Testis (tissue), 3 donors: ENCODE data around the gene CHPF. TPM values are rescaled to one million over a fixed set of nuclear protein-coding genes. Genes with fewer than 3 reads are reported as not detected.

Experiments
- DNase-seq: peaks from one replicate; pipeline ENCODE4 v3.0.0-alpha.2; 2019
- H3K27ac ChIP-seq, 2 donors: fragments of 200-600 bp; sonication (generic); one replicate each; pipeline ENCODE4 v1.5.1; 2019
- H3K27me3 ChIP-seq: fragments of 200-600 bp; sonication (generic); one replicate; pipeline ENCODE4 v1.5.1; 2019
- H3K36me3 ChIP-seq: fragments of 200-600 bp; sonication (generic); one replicate; pipeline ENCODE4 v1.5.1; 2017; ENCODE audit warnings: low read depth; ENCODE audit errors: missing control alignments
- H3K4me1 ChIP-seq: fragments of 200-600 bp; sonication (generic); one replicate; pipeline ENCODE4 v1.5.1; 2019
- H3K4me3 ChIP-seq, 2 donors: fragments of 200-600 bp; sonication (generic); one replicate each; pipeline ENCODE4 v1.5.1; 2017 to 2019
- H3K9me3 ChIP-seq: fragments of 200-600 bp; sonication (generic); one replicate; pipeline ENCODE4 v1.5.1; 2017
- POLR2A ChIP-seq: fragments of 450-650 bp; IDR thresholded peaks from one replicate; pipeline ENCODE4 v1.6.1; 2017; ENCODE audit warnings: antibody characterized with exemption, mild to moderate bottlenecking, moderate library complexity
- WGBS, 2 donors: methylation state at CpG; one replicate each; pipeline ENCODE4 v1.1.5; 2018; 5-methylcytosine and 5-hydroxymethylcytosine counted together
- intact Hi-C: fragments of 100-400 bp; cut with DNase I; formaldehyde crosslinking; loops from one replicate; pipeline ENCODE4 v1.15.1; 2023; ENCODE audit warnings: low total_unique reads
- polyA plus RNA-seq: library from polyadenylated mRNA; stranded (reverse); fragments of 350-450 nt; fragmentation: Illumina TruSeq; extraction: RNeasy Lipid Tissue Mini Kit (QIAGEN cat#74804); gene quantifications from one replicate; pipeline ENCODE4 v1.2.3, GENCODE V29; 2014; ENCODE audit warnings: low read depth, low replicate concordance; ENCODE audit not compliant: insufficient read depth
- total RNA-seq, 2 donors: library from RNA; depleted of rRNA; stranded (reverse); fragments of >200 nt; gene quantifications; one replicate each; pipeline ENCODE4 v1.2.3, GENCODE V29; 2016
- TF ChIP-seq, protein P1 (sequence below), 3 experiments: fragments of 450-650 bp in 2 of 3; fragments of 200-600 bp in 1 of 3; sonication (generic) in 1 of 3; IDR thresholded peaks; one replicate each; pipeline ENCODE4 v1.5.1; 2016 to 2019; ENCODE audit warnings: antibody characterized with exemption in 3 of 3, mild to moderate bottlenecking in 2 of 3, moderate library complexity in 1 of 3

CHPF gene
- total and polyA plus RNA-seq, 3 donors from 2014 or later: 194 to 992 (median 796) TPM

DNA sequence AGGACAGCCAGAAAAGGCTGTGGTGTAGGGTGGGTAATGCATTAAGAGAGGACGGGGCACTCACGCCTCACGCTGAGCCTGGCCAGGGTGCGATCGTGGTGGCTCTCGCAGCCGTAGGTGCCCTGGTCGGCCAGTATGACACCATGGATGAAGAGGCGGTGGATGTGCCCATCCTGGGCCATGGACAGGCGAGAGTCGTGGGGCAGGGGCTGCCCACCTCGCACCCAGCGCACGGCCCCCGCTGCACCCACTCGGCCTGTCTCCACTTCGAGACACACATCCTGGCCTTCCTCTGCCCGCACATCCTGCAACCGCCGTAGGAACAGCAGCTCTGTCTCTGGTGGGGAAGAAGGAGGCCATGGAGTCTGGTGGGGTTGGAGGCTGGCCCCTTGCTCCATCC, 12.3 kb upstream of the CHPF start:
- Histone ChIP-seq H3K9me3 (no peaks in the 10 kb centered on the region), H3K27ac (no peak overlapping the region), H3K4me1 (peaks cover 16% of the 10 kb centered on the region), H3K27me3 (no peaks in the 10 kb centered on the region), H3K4me3 (no peak overlapping the region), H3K36me3 (no peaks in the 10 kb centered on the region)
- TF ChIP-seq, protein P1, sequence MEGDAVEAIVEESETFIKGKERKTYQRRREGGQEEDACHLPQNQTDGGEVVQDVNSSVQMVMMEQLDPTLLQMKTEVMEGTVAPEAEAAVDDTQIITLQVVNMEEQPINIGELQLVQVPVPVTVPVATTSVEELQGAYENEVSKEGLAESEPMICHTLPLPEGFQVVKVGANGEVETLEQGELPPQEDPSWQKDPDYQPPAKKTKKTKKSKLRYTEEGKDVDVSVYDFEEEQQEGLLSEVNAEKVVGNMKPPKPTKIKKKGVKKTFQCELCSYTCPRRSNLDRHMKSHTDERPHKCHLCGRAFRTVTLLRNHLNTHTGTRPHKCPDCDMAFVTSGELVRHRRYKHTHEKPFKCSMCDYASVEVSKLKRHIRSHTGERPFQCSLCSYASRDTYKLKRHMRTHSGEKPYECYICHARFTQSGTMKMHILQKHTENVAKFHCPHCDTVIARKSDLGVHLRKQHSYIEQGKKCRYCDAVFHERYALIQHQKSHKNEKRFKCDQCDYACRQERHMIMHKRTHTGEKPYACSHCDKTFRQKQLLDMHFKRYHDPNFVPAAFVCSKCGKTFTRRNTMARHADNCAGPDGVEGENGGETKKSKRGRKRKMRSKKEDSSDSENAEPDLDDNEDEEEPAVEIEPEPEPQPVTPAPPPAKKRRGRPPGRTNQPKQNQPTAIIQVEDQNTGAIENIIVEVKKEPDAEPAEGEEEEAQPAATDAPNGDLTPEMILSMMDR (IDR thresholded peaks at IDR 0.05): no peak
- no peak for TF ChIP-seq POLR2A
- intact Hi-C loops: no loop called here
- WGBS, 2 donors: 90 to 95% methylated on average over 7 to 20 of the region's 20 CpGs
- DNase-seq: no peak

DNA sequence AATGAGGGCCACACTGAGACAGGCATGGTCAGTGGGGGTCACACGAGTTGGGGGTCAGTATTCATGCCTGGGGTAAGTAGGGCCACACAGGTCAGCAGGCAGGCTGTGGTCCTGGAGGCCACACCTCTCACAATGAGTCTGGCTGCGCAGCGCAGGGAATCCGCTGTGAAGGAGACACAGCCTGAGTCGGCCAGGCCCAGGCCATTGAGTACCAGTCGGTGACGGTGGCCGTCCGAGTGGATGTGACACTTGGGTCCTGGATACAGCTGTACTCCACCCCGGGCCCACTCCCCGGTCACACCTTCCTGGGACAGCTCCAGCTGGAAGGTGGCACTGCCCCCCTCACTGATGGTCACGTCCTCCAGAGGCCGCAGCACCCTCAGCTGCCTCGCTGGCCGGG, 10.7 kb upstream of the CHPF start:
- no peak for DNase-seq
- H3K36me3 ChIP-seq: no peaks in the 10 kb centered on the region
- intact Hi-C loops: no loop called here
- no peak overlapping the region for H3K4me3 ChIP-seq
- H3K9me3 ChIP-seq: no peaks in the 10 kb centered on the region
- H3K27ac ChIP-seq: no peak overlapping the region
- H3K27me3 ChIP-seq: no peaks in the 10 kb centered on the region
- peaks cover 7% of the 10 kb centered on the region for H3K4me1 ChIP-seq
- TF ChIP-seq, protein P1 (IDR thresholded peaks at IDR 0.05): no peak
- TF ChIP-seq POLR2A: no peak
- 94 to 95% methylated on average over 10 to 15 of the region's 15 CpGs for WGBS, 2 donors

DNA sequence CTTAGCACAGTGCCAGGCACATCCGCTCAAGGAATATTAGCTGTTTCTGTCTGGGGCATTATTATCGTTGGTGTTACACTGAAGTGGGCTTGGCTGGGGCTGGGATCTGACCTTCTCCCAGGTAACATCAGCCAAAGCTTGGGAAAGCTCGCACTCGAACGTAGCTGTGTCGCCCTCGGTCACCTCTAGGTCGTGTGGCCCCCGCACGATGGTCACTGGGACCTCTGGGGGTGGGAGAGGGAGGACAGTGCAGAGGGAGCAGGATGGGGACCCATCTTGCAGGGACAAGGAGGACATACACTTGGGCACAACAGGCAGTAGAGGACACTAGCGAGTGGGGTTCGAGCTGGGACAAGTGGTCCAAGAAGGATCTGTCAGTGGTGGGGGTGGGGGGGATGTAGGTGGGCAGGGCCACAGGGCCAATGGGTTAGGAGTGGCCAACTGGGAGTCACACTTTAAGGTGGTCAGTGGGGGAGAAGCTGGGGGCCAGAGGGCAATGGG, 9.9 kb upstream of the CHPF start:
- no peaks in the 10 kb centered on the region for H3K9me3 ChIP-seq
- intact Hi-C loops: no loop called here
- H3K4me3 ChIP-seq: no peak overlapping the region
- H3K36me3 ChIP-seq: no peaks in the 10 kb centered on the region
- peak overlapping the region in 1 of 2 donors; percentile 91 for H3K27ac ChIP-seq
- no peak for DNase-seq
- peaks cover 7% of the 10 kb centered on the region for H3K4me1 ChIP-seq
- TF ChIP-seq, protein P1 (IDR thresholded peaks at IDR 0.05): no peak
- no peaks in the 10 kb centered on the region for H3K27me3 ChIP-seq
- WGBS, 2 donors: 59 to 67% methylated on average over 12 of the region's 12 CpGs

DNA sequence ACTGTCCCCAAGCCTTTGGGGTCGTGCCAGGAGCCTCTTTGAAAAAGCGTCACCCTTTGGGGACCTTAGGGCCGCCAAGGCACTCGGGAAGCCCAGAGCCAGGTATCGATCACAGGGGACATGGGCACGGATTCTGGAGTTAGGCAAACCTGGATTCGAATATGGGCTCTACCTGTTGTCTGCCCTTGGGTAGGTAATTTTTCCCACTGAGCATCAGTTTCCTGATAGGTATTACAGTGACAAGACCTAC, 9.5 kb upstream of the CHPF start:
- Histone ChIP-seq H3K36me3 (no peaks in the 10 kb centered on the region), H3K4me1 (peaks cover 7% of the 10 kb centered on the region), H3K4me3 (peak overlapping the region; percentile 55 to 67), H3K27me3 (no peaks in the 10 kb centered on the region), H3K27ac (peak overlapping the region; percentile 83 to 91), H3K9me3 (no peaks in the 10 kb centered on the region)
- 14 to 23% methylated on average over 7 of the region's 7 CpGs for WGBS, 2 donors
- TF ChIP-seq POLR2A: no peak
- TF ChIP-seq, protein P1 (IDR thresholded peaks at IDR 0.05): no peak
- intact Hi-C loops: no loop called here
- no peak for DNase-seq

DNA sequence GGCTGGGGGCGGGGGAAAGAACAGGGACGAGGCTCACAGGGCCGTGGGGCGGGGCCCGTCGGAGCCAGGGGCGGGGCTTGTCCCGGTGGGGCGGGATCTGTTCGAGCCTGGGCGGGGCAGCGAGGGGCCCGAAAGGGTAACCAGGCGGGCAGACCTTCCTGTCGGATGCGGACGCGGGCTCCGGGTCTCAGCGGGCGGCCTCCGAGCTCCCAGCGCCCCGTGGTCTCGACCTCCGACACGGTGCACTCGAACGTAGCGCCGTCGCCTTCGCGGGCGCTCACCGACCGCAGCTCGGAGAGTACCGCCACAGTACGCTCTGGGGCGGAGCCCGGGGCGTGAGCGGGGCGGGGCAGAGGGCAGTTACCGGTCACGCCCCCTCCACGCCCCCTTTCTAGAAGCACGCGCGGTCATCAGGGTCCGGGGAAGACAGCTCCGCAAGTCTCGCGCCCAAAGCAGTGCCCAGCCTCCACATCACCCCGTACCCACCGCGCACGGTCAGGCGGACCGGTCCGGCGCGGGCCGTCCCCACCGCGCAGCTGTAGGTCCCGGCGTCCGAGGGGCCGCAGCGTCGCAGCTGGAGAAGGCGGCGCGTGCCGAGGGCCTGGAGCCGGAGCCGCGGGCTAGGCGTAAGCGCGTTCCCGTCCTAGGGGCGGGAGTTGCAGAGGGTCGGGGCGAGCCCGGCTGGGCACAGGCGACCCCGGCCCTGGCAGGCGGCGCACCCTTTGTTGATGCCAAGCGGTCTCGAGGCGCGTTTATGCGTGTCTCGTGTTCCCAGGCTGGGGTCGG, 9.0 kb upstream of the CHPF start:
- Histone ChIP-seq H3K27me3 (no peaks in the 10 kb centered on the region), H3K27ac (peak overlapping the region; percentile 83 to 91), H3K9me3 (no peaks in the 10 kb centered on the region), H3K4me3 (peak overlapping the region; percentile 55 to 67), H3K36me3 (no peaks in the 10 kb centered on the region), H3K4me1 (peaks cover 7% of the 10 kb centered on the region)
- TF ChIP-seq POLR2A: no peak
- TF ChIP-seq, protein P1 (IDR thresholded peaks at IDR 0.05): no peak
- 0 to 1% methylated on average over 21 to 87 of the region's 99 CpGs for WGBS, 2 donors
- DNase-seq: peak; percentile 96
- intact Hi-C loops: no loop called here
